Stimulated activated CD4-positive, alpha-beta T cell treated with anti-CD3 and anti-CD28 coated beads, TNF-alpha, amount 100 ng/mL, for 48 hours (primary cell): ENCODE data around the gene MYH14.

Experiments used
- DNase-seq, 3 donors: peaks; one replicate each; pipeline ENCODE4 v3.0.0-alpha.2; 2020; ENCODE audit warnings: low read depth in 3 of 3

Gene MYH14

DNA sequence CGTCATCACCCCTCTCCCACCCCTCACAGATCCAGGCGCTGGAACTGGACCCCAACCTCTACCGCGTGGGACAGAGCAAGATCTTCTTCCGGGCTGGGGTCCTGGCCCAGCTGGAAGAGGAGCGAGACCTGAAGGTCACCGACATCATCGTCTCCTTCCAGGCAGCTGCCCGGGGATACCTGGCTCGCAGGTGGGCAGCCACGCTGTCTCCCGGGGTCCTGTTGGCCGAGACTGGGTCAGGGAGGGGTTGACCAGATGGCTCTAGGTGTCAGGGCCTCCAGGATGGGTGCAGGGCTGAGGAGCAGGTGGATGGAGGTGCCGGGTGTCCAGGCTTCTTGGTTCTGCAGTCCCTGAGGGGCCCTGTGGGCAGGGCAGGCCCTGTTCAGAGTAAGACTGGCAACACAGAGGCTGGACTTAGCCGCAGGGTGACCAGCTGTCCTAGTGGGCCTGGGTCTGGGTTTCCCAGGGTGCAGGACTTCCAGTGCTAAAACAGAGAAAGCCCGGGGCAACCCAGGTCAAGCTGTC, 58.1 kb downstream of the MYH14 start:
- DNase-seq, result no peak

GRCh38 chr19:50263176-50263575, 59.8 kb downstream of the MYH14 start:
- no peak for DNase-seq

- DNase-seq, result no peak
Measured at GRCh38 chr19:50264483-50265186, 61.2 kb downstream of the MYH14 start.

- no peak for DNase-seq
Measured at GRCh38 chr19:50266041-50266440, 62.6 kb downstream of the MYH14 start.

DNA sequence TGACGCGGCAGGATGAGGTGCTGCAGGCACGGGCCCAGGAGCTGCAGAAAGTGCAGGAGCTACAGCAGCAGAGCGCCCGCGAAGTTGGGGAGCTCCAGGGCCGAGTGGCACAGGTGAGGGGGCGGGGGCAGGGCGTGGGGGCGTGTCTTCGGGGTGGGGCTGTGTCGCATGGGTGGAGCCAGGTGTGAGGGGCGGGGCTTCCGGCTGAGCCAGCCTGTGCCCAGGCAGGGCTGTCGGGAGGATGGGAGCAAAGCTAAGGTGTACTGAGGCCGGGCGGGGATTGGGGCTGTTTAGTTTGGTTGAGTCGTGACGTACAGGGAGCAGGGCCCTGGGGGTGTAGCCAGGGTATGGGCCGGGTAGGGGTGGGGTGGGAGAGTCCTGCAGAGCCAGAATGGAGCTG, 63.5 kb downstream of the MYH14 start:
- peak; percentile 19 to 40 (median 22) for DNase-seq

- DNase-seq, result no peak
Measured at GRCh38 chr19:50268041-50268440, 64.6 kb downstream of the MYH14 start.

DNA sequence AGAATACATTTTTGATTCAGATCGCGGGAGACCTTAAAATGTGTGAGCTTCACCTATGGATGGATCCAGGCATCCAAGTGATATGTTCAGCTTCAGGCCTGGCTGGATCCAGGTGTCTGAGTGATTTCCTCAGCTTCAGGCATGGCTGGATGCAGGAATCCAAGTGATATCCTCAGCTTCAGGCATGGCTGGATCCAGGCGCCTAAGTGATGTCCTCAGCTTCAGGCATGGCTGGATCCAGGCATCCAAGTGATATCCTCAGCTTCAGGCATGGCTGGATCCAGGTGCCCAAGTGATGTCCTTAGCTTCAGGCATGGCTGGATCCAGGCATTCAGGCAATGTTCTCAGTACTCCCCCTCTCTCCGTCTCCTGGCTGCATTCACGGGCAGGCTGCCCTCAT, 65.1 kb downstream of the MYH14 start:
- DNase-seq, result no peak

DNA sequence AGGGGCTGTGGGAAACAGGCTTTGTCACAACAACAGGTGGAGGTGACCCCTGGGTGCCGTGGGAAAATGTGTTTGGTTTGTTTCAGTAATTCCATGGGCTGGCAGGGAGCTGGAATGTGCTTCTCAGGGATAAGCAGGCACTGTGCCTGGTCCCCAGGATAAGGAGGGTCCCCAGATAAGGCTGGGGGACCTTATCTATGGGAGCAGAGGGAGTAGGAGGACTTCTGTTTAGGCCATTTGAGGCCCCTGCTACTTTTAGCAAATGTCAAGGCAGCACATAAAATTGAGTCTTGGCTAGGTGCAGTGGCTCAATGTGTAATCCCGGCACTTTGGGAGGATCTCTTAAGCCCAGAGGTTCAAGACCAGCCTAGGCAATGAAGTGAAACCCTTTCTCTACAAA, 66.2 kb downstream of the MYH14 start:
- DNase-seq, result no peak

DNA sequence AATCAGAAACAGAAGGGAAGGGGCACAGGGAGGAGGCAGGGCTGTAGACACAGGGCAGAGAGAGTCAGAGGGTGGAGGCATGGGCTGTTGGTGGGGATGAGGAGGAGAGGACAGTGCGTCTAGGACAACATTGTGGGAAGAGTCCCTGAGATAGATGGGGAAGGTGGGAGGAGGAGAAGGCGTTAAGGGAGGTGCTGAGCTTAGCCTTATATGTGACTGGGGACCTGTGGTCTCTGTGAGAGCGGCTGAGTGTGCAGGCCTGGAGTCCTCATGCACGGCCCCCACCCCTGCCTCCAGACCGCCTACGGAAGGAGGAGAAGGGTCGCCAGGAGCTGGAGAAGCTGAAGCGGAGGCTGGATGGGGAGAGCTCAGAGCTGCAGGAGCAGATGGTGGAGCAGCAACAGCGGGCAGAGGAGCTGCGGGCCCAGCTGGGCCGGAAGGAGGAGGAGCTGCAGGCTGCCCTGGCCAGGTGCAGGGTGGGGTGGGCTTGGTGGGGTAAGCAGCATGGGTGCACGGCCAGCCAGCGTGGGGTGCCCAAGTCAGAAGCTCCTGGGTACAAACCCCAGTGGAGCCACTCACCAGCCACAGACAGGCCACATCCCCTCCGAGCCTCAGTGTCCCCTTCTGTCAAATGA, 69.0 kb downstream of the MYH14 start:
- no peak for DNase-seq

- no peak for DNase-seq
Measured at GRCh38 chr19:50273821-50274220, 70.4 kb downstream of the MYH14 start.

- DNase-seq, result no peak
Measured at GRCh38 chr19:50275577-50276368, 72.4 kb downstream of the MYH14 start.

DNA sequence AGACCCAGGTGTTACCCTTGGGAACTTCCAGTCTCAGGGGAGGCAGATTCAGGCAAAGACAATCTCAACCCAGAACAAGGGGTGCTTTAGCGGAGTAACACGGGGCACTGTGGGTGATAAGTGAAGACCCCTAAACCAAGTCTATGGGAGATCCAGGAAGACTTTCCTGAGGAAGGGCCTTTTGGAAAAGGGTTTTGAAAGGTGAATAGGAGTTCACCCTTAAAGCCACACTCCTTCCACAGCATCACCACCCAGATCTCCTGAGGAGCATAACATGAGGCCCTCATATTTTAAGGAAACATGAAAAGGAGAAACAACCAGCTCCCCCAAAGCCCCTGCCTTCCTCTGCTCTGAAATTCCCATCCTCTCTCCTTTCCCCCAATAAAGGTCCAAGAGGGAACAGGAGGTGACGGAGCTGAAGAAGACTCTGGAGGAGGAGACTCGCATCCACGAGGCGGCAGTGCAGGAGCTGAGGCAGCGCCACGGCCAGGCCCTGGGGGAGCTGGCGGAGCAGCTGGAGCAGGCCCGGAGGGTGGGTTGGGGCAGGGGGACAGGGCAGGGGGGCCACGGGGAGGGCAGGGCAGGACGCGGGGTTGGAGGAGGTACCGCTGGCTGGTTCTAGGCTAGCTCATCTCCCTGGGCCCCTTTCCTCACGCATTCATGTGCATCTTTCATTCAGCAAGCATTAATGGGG, 73.1 kb downstream of the MYH14 start:
- no peak for DNase-seq

DNA sequence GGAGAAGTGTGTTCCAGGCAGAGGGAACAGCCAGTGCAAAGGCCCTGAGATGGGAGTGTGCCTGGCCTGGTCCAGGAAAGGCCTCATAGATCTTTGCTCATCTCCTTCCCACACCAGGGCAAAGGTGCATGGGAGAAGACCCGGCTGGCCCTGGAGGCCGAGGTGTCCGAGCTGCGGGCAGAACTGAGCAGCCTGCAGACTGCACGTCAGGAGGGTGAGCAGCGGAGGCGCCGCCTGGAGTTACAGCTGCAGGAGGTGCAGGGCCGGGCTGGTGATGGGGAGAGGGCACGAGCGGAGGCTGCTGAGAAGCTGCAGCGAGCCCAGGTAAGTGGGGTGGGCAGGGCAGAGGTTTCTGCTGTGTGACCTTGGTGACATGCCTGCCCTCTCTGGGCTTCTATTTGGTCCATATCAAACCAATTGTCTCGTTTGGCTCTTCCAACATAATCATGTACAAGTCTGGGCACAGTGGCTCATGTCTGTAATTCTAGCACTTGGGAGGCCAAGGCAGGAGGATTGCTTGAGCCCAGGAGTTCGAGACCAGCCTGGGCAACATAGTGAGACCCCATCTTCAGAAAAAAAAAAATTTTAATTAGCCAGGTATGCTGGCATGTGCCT, 74.7 kb downstream of the MYH14 start:
- no peak for DNase-seq

DNA sequence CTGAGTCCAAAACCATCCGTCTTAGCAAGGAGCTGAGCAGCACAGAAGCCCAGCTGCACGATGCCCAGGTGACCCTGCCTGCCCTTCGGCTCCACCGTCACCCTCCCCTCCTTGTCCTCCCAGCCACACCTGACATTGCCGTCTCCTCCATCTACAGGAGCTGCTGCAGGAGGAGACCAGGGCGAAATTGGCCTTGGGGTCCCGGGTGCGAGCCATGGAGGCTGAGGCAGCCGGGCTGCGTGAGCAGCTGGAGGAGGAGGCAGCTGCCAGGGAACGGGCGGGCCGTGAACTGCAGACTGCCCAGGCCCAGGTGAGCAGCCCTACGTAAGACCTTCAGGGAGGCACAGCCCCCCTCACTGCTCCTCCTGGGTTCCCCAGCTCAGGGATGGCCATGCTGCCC, 76.7 kb downstream of the MYH14 start:
- DNase-seq, result no peak

DNA sequence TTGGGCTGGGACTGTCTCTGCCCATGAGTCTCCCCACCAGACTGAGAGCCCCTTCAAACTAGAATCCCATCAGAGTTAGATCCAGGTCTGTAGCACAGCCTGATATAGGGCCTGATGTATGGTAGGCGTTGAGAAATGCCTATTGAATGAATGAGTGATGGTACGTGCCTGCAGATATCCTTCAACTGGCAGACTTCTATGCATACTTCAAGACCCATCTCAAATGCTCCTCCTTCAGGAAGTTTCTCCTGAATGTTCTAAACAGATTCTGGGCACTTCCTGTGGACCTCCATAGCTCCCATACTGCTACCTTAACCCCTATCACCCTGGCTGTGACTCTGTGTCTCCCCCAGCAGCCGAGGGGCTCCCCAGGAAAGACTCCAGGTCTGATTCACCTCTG, 77.6 kb downstream of the MYH14 start:
- DNase-seq, result no peak

- no peak for DNase-seq
Measured at GRCh38 chr19:50281491-50281890, 78.1 kb downstream of the MYH14 start.

- no peak for DNase-seq
Measured at GRCh38 chr19:50285833-50286232, 82.4 kb downstream of the MYH14 start.

- DNase-seq, result no peak
Measured at GRCh38 chr19:50286443-50286842, 83.0 kb downstream of the MYH14 start.

DNA sequence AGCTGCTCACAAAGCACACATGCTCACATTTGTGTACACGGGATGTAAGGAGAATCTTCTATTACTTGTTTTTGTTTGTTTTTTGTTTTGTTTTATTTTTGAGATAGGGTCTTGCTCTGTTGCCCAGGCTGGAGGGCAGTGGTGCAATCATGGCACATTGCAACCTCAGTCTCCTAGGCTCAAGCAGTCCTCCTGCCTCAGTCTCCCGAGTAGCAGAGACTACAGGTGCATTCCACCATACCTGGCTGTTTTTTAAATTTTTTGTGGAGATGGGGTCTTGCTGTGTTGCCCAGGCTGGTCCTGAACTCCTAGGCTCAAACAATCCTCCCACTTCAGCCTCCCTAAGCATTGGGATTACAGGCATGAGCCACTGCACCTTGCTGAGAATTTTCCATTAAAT, 83.9 kb downstream of the MYH14 start:
- no peak for DNase-seq

- no peak for DNase-seq
Measured at GRCh38 chr19:50288954-50289353, 85.5 kb downstream of the MYH14 start.

DNA sequence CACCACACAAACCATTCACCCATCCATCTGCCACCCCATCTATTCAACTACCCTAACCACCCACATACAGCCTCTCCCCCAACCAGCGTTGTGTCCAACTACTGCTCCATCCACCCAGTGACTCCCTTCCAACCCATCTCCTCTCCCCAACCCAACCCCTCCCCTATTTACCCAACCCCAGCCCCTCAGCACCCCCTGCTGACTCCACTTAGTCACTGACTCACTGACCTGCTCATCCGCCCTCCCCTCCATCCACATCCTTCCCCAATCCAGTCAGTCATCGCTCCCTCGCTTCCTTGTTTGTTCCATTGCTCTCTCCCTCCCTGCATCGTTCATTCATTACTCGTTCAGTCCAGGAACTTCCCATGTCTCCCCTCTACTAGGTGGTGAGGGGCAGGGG, 86.6 kb downstream of the MYH14 start:
- no peak for DNase-seq

- no peak for DNase-seq
Measured at GRCh38 chr19:50290775-50291174, 87.4 kb downstream of the MYH14 start.
